Measurements from ENCODE around the gene ENDOU. TPM values are rescaled to one million over a fixed set of nuclear protein-coding genes. Genes with fewer than 3 reads are reported as not detected.
A peak's percentile ranks its signal among the peaks of the same experiment; 100 is the strongest.

ENDOU gene
- total RNA-seq, 1 donor from 2014 or later, result 21.4 TPM

DNA sequence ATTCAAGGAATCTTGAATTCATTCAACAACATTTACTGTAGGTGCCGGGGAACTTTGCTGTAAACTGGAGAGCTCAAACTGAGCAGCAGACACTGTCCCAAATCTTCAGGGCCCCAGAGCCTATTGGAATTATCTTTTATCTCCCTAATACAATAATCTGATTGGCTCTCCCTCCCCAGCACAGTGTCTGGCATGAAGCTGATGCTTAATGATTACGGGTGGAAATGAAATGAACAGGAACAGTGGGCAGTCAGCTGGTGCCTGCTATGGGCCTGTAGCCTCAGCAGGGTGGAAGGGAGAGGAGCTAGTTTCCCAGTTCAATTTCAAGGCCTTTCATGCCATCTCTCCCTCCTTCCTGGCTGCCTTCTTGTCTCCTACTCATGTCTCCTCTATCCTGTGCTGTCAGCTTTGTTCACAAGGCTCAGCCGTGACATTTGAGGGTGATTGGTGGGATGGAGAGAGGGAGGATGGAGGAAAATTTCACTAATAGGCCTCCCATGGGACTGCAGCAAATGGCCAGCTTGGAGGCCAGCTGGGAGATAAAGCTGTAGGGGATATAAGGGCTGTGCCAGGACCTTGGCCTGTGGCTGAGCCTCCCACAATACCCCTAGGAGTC lies 37.7 kb upstream of the ENDOU start:
- H3K27ac ChIP-seq, result no peak overlapping the region
- no peaks in the 10 kb centered on the region for H3K36me3 ChIP-seq
- intact Hi-C loops (cut with DNase I), result no loop called here
- TF ChIP-seq, protein P1, sequence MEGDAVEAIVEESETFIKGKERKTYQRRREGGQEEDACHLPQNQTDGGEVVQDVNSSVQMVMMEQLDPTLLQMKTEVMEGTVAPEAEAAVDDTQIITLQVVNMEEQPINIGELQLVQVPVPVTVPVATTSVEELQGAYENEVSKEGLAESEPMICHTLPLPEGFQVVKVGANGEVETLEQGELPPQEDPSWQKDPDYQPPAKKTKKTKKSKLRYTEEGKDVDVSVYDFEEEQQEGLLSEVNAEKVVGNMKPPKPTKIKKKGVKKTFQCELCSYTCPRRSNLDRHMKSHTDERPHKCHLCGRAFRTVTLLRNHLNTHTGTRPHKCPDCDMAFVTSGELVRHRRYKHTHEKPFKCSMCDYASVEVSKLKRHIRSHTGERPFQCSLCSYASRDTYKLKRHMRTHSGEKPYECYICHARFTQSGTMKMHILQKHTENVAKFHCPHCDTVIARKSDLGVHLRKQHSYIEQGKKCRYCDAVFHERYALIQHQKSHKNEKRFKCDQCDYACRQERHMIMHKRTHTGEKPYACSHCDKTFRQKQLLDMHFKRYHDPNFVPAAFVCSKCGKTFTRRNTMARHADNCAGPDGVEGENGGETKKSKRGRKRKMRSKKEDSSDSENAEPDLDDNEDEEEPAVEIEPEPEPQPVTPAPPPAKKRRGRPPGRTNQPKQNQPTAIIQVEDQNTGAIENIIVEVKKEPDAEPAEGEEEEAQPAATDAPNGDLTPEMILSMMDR (IDR thresholded peaks at IDR 0.05), result no peak
- H3K4me3 ChIP-seq, result no peak overlapping the region
- peaks cover 20% of the 10 kb centered on the region for H3K4me1 ChIP-seq
- no peaks in the 10 kb centered on the region for H3K27me3 ChIP-seq
- no peaks in the 10 kb centered on the region for H3K9me3 ChIP-seq
- no peak for DNase-seq (ENCODE audit: extremely low spot score in 2 of 2)

DNA sequence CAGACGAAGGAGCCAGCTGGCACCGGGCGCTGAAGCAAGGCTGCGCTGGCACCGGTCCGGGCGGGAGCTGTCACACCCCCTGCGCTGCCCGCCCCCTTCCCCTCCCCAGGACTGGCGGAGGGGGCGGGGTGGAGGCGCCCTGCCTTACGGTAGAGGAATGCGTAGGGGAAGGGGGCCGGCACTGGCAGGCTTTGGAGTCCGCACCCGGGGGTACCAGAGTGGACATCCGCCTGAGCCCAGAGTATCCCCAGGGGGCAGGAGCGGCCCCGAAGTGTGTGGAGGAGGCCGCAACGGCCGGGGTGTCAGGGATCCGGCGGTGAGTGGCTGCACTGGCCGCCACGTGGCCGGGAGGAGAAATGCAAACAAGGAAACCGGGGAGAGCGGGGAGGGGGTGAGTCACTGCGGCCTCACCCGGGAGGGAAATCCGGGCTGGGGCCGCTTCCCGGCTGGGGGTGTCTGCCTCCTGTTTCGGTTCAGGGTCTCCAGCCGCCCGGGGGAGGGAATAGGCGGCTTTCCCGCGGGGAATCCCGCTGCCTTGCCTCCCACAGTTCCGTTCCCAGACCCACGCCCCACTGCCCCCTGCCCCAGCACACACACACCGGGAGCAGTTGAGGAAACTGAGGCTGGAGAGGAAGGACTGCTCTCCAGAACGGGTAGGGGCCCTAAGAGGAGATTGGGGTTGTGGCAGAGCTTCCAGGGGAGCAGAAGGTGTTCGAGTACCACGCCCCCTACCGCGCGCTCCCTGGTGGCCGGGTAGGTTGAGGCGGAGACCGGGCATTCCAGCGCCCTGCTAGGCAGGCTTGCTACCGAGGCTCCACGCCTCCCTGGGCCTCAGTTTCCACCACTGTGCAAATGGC lies 33.8 kb upstream of the ENDOU start, which contains the start of gene RAPGEF3:
Gene RAPGEF3, minus strand, starts transcription at position 47 of the 857 bp plus-strand sequence. CDS start 324 bp downstream, outside the sequence.
- TF ChIP-seq POLR2AphosphoS5 (IDR thresholded peaks at IDR 0.05; ENCODE audit: insufficient read depth in 1 of 2, low read depth in 1 of 2), result peak; percentile 75 to 86
- no peak for TF ChIP-seq POLR2A (IDR thresholded peaks at IDR 0.05)
- TF ChIP-seq, protein P1 (IDR thresholded peaks at IDR 0.05), result peak in 2 of 3 experiments; percentile 4 to 37
- H3K36me3 ChIP-seq, result no peaks in the 10 kb centered on the region
- peak within 1 kb of the TSS; percentile 50 to 70 for H3K4me3 ChIP-seq
- peak within 1 kb of the TSS; percentile 73 for H3K27ac ChIP-seq
- H3K9me3 ChIP-seq, result no peaks in the 10 kb centered on the region
- no peaks in the 10 kb centered on the region for H3K27me3 ChIP-seq
- DNase-seq (ENCODE audit: extremely low spot score in 2 of 2), result no peak
- H3K4me1 ChIP-seq, result peaks cover 54% of the 10 kb centered on the region
- intact Hi-C loops (cut with DNase I), result no loop called here

- Histone ChIP-seq H3K27ac (peak overlapping the region; percentile 73), H3K27me3 (no peaks in the 10 kb centered on the region), H3K36me3 (no peaks in the 10 kb centered on the region), H3K9me3 (no peaks in the 10 kb centered on the region), H3K4me1 (peaks cover 60% of the 10 kb centered on the region), H3K4me3 (peak overlapping the region; percentile 50 to 70)
- intact Hi-C loops (cut with DNase I), result no loop called here
- TF ChIP-seq POLR2A (IDR thresholded peaks at IDR 0.05) (no peak), POLR2AphosphoS5 (IDR thresholded peaks at IDR 0.05; ENCODE audit: insufficient read depth in 1 of 2, low read depth in 1 of 2) (no peak)
- TF ChIP-seq, protein P1 (IDR thresholded peaks at IDR 0.05), result no peak
- no peak for DNase-seq (ENCODE audit: extremely low spot score in 2 of 2)
Observed at GRCh38 chr12:47758584-47758833, 33.2 kb upstream of the ENDOU start.

DNA sequence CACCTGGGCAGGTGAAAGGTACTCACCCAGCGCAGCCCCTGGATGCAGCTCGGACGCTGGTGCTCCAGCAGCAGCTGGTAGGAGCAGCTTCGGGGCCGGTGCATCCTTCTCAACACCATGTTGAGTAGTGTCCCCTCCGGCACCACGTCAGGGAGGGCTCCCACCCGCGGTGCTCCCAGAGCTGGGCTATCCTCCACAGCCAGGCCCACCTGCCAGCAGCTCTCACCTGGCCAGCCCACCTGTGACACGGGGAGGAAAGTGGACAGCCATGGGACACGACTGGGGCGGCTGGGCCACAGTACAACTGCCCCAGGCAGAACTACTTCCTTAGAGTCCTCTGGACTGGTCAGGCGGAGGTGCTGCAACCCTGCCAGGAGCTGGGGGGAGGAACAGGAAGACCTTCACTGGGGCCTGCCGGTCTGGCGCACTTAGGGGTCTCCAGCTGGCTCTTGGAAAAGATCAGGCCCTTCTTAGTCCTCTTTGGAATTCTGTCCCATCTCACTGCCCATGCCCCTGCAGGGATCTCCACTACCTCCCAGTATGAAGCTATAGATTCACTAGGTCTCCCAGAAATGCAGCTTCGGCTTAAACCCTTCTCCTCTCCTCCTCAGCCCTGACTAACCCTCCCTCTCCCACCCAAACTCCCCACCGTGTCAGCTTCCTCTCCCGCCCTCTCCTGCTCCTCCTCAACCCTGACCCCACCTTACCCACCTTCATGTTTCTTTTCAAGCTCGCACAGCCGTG lies 32.7 kb upstream of the ENDOU start:
- H3K9me3 ChIP-seq, result no peaks in the 10 kb centered on the region
- H3K4me3 ChIP-seq, result peak overlapping the region; percentile 50 to 70
- TF ChIP-seq POLR2AphosphoS5 (IDR thresholded peaks at IDR 0.05; ENCODE audit: insufficient read depth in 1 of 2, low read depth in 1 of 2) (no peak), POLR2A (IDR thresholded peaks at IDR 0.05) (no peak)
- TF ChIP-seq, protein P1 (IDR thresholded peaks at IDR 0.05), result no peak
- no peaks in the 10 kb centered on the region for H3K36me3 ChIP-seq
- peaks cover 64% of the 10 kb centered on the region for H3K4me1 ChIP-seq
- intact Hi-C loops (cut with DNase I), result no loop called here
- H3K27me3 ChIP-seq, result no peaks in the 10 kb centered on the region
- DNase-seq (ENCODE audit: extremely low spot score in 2 of 2), result no peak
- peak overlapping the region; percentile 73 for H3K27ac ChIP-seq

Measured in vagina (tissue), 2 donors.